SK-N-MC (cell line): ENCODE data around the gene CWC27.

Experiments used
- EZH2 ChIP-seq: fragments of 200-600 bp; sonication (generic); IDR thresholded peaks from one replicate; pipeline ENCODE4 v1.6.1; 2017; ENCODE audit warnings: antibody characterized with exemption
- FOXP2 ChIP-seq: optimal IDR thresholded peaks from 2 replicates; pipeline ENCODE3; 2011; ENCODE audit warnings: mild to moderate bottlenecking, moderate library complexity; ENCODE audit not compliant: insufficient read depth; ENCODE audit errors: extremely low read length, control extremely low read depth
- POLR2AphosphoS5 ChIP-seq: IDR thresholded peaks from 2 replicates; pipeline ENCODE4 v1.6.1; 2012; ENCODE audit warnings: mild to moderate bottlenecking, low read depth, low read length, borderline replicate concordance

GRCh38 chr5:64775291-64775690, 6.6 kb downstream of the CWC27 start:
- TF ChIP-seq EZH2: no peak
- TF ChIP-seq POLR2AphosphoS5: no peak
- TF ChIP-seq FOXP2: no peak
